Measurements from ENCODE around the gene MEAK7. TPM values are rescaled to one million over a fixed set of nuclear protein-coding genes. Genes with fewer than 3 reads are reported as not detected.
A peak's percentile ranks its signal among the peaks of the same experiment; 100 is the strongest.

Gene MEAK7
- total RNA-seq, 1 donor from 2014 or later: 47.9 TPM

DNA sequence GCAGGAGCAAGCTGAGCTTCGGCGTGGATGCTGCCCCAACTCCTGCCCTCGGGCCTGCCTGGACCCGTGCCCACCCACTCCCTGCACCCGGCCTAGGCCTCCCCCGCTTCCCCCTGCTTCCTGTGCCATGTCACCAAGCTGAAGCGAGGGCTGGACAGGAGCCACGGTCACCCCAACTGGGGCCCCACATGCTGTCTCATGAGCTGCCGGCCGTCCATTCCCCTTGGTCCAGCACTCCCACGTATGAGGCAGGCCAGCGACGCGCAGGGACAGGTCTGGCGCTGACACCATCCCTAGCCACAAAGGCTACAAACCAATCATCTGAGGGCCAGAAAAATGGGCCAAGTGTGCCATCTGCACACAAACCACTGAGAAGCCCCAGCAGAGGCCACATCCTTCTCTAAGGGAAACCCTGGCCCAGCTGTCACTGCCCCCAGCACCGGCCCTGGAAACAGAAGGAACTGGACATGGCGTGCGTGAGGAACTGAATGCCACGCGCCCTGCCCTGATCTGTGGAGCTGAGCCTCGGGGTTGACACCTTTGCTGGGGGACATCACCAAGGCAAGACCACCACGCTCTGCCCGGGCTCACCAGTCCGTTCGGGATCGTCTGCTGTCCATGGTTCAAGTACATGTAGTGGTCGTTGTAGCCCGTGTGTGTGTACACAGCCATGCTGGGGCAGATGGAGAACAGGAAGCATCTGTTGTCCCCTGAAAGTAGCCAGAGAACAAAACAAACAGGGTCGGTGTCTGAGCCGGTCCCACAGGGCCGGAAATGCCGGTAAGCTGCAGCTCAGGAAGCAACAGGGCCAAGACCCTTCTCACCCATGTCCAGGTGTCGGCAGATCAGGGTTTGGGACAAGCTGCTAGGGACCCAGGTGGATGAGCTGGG is 22.2 kb downstream of the MEAK7 start:
- TF ChIP-seq, protein P1, sequence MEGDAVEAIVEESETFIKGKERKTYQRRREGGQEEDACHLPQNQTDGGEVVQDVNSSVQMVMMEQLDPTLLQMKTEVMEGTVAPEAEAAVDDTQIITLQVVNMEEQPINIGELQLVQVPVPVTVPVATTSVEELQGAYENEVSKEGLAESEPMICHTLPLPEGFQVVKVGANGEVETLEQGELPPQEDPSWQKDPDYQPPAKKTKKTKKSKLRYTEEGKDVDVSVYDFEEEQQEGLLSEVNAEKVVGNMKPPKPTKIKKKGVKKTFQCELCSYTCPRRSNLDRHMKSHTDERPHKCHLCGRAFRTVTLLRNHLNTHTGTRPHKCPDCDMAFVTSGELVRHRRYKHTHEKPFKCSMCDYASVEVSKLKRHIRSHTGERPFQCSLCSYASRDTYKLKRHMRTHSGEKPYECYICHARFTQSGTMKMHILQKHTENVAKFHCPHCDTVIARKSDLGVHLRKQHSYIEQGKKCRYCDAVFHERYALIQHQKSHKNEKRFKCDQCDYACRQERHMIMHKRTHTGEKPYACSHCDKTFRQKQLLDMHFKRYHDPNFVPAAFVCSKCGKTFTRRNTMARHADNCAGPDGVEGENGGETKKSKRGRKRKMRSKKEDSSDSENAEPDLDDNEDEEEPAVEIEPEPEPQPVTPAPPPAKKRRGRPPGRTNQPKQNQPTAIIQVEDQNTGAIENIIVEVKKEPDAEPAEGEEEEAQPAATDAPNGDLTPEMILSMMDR (IDR thresholded peaks at IDR 0.05; ENCODE audit: insufficient read depth, low read length, severe bottlenecking): no peak
- H3K4me3 ChIP-seq (ENCODE audit: low read depth, low read length): no peak overlapping the region
- H3K36me3 ChIP-seq (ENCODE audit: control insufficient read depth, insufficient read depth, low read length): peaks cover 31% of the 10 kb centered on the region
- FAIRE-seq (no peak), DNase-seq (ENCODE audit: low read depth) (peak; percentile 58)
- H3K27me3 ChIP-seq (ENCODE audit: control insufficient read depth, insufficient read depth, low read length): no peaks in the 10 kb centered on the region

DNA sequence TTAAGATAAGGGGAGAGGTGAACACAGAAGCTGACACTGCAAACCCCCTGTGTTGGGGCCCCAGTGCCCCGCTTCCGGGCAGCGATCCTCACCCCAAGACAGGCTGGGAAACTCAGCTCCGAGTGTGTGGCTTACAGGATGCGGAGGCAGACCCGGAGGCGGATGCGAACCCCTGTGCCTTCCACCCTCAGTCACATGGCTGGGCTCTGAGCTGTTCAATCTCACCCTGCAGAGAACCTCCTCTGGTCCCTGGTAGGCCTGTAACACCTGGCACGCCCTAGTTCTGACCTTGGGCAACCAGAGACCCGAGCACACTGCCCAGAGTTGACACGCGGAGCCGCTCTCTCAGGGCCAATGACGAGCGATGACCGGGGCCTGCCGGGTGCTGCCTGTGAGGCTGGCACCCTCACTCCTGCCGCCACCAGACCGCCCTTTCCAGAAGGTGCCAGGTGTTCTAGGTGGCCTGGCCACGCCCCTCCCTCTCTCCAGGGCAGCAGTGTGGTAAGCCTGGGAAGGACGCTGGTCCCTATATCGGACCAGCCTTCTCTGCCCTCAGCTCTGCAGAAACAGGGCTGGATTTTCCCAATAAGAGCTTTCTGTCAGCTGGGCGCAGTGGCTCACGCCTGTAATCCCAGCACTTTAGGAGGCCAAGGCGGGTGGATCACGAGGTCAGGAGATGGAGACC is 23.3 kb downstream of the MEAK7 start:
- FAIRE-seq (no peak), DNase-seq (ENCODE audit: low read depth) (no peak)
- Histone ChIP-seq H3K36me3 (ENCODE audit: control insufficient read depth, insufficient read depth, low read length) (peaks cover 24% of the 10 kb centered on the region), H3K27me3 (ENCODE audit: control insufficient read depth, insufficient read depth, low read length) (no peaks in the 10 kb centered on the region), H3K4me3 (ENCODE audit: low read depth, low read length) (no peak overlapping the region)
- TF ChIP-seq, protein P1 (IDR thresholded peaks at IDR 0.05; ENCODE audit: insufficient read depth, low read length, severe bottlenecking): no peak

DNA sequence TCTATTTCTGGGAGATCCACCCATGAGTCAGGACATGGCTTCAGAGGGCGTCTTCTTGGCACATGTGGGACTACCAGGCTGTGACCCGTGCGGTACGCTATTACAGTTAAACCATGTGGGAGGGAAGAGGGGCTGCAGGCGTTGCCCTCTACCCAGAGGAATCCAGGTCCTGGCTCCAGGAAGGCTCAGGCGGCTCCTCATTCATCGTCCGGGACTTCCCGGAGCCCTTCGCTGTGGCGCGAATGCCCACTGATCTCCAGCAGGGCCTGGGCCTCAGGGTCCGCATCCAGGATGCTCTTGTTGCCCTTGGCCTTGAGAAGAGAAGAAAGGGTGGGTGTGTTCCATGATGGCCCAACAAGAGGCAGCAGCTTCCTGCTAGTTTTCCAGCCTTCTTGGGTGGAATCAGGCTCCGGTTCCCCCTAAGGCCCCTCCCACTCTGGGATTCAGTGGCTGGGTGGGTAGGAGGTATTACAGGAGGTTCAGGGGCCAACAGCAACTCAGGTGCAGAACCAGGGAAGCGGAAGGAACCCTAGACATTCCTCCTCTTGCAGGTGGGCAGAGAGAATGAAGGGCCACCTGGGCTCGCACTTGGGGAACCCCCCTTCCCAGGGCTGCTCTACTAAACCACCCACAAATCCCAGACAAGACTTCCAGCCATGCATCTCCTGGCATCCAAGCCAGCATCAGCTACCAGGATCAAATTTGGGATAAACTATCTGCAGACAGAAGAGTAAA is 24.6 kb downstream of the MEAK7 start:
- peaks cover 24% of the 10 kb centered on the region for H3K36me3 ChIP-seq (ENCODE audit: control insufficient read depth, insufficient read depth, low read length)

DNA sequence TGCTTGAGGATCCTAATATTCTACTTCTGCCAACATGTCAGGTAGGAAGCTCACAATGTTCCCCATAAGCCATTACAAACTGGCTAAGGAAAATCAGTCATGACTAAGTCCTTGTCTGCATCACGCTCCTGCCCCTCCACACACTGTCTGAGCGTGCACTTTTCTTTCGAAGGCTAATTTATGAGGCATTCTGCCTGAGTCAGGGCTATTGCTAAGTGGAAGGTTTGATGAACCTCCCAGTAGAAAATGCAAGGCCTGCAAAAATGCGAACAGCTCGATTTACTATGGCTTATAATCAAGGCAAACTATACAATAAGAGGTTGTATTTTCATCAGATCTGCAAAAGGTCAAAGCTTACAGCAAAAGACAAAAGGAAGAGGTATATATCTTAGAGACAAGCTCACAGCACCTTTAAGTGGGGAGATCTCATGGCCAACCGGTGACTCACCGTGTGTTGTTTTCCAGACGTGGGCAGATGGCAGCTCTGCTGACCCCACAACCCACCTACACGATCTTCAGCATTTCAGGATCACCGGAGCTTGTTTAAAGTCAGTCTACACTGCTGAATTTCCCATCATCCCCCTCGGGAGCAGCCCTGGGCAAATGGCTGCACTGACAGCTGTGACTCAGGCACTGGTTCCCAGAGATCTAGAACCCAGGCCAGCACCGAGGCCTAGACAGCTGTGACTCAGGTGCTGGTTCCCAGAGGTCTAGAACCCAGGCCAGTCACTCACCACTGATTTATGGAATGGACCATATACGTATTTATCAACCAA is 26.1 kb downstream of the MEAK7 start:
- FAIRE-seq: no peak
- DNase-seq (ENCODE audit: low read depth): peak; percentile 70
- Histone ChIP-seq H3K27me3 (ENCODE audit: control insufficient read depth, insufficient read depth, low read length) (no peaks in the 10 kb centered on the region), H3K4me3 (ENCODE audit: low read depth, low read length) (no peak overlapping the region), H3K36me3 (ENCODE audit: control insufficient read depth, insufficient read depth, low read length) (peaks cover 21% of the 10 kb centered on the region)
- TF ChIP-seq, protein P1 (IDR thresholded peaks at IDR 0.05; ENCODE audit: insufficient read depth, low read length, severe bottlenecking): no peak

More for the DNA sequence above, 24.6 kb downstream of the MEAK7 start:
- DNase-seq (ENCODE audit: low read depth): no peak
- Histone ChIP-seq H3K27me3 (ENCODE audit: control insufficient read depth, insufficient read depth, low read length) (no peaks in the 10 kb centered on the region), H3K4me3 (ENCODE audit: low read depth, low read length) (no peak overlapping the region)
- TF ChIP-seq, protein P1 (IDR thresholded peaks at IDR 0.05; ENCODE audit: insufficient read depth, low read length, severe bottlenecking): no peak
- FAIRE-seq: no peak

DNA sequence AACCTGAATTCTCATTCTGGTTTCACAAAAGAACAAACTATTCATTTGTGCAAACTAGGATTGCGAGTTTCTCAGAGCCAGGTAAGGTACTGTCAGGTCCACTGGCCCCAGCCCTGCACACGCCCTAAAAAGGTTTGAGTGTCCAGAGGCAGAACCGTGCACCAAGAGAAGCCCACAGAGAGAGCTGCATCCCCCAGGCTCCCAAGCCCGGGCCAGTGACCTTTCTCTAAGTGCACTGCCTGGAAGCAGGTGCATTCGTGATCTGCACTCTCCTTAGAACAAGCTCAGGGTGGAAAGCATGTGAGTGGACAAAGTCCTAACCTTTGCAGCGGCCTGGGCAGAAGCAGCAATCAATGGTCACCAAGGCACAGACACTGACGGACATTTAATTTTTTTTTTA is 26.8 kb downstream of the MEAK7 start:
- H3K27me3 ChIP-seq (ENCODE audit: control insufficient read depth, insufficient read depth, low read length): no peaks in the 10 kb centered on the region
- TF ChIP-seq, protein P1 (IDR thresholded peaks at IDR 0.05; ENCODE audit: insufficient read depth, low read length, severe bottlenecking): no peak
- DNase-seq (ENCODE audit: low read depth): no peak
- FAIRE-seq: no peak
- no peak overlapping the region for H3K4me3 ChIP-seq (ENCODE audit: low read depth, low read length)
- H3K36me3 ChIP-seq (ENCODE audit: control insufficient read depth, insufficient read depth, low read length): peaks cover 20% of the 10 kb centered on the region

Data from bronchial epithelial cell (primary cell).